Naive B cell (primary cell): ENCODE data around the gene LY86. TPM values are rescaled to one million over a fixed set of nuclear protein-coding genes. Genes with fewer than 3 reads are reported as not detected.

Source experiments
- ATAC-seq, 2 donors: fragments of 150-1000 bp; cut with Tn5 transposase; 2 replicates each; pipeline ENCODE4 v1.10.0; 2021; ENCODE audit warnings: low read depth in 2 of 2, mild to moderate bottlenecking in 2 of 2, moderate library complexity in 2 of 2
- DNase-seq: peaks from one replicate; pipeline ENCODE4 v3.0.0; 2022
- H3K27ac Mint-ChIP-seq, 6 donors: one replicate each; pipeline ENCODE4 v1.8.0; 2020 to 2022; ENCODE audit warnings: mild to moderate bottlenecking in 6 of 6, mixed read lengths in 6 of 6, moderate library complexity in 5 of 6, inconsistent platforms in 2 of 6
- H3K27me3 Mint-ChIP-seq, 3 donors: one replicate each; pipeline ENCODE4 v1.8.0; 2021 to 2022; ENCODE audit warnings: mixed read lengths in 3 of 3, mild to moderate bottlenecking in 1 of 3
- H3K36me3 Mint-ChIP-seq, 2 donors: one replicate each; pipeline ENCODE4 v1.8.0; 2020 to 2022; ENCODE audit warnings: mixed read lengths in 2 of 2, inconsistent platforms in 1 of 2, mild to moderate bottlenecking in 1 of 2
- H3K4me1 Mint-ChIP-seq, 3 donors: one replicate each; pipeline ENCODE4 v1.8.0; 2020 to 2022; ENCODE audit warnings: mixed read lengths in 3 of 3, inconsistent platforms in 1 of 3, mild to moderate bottlenecking in 1 of 3, moderate library complexity in 1 of 3
- H3K4me3 Mint-ChIP-seq, 8 donors: one replicate each; pipeline ENCODE4 v1.8.0; 2020 to 2022; ENCODE audit warnings: mild to moderate bottlenecking in 8 of 8, mixed read lengths in 8 of 8, moderate library complexity in 8 of 8, inconsistent platforms in 2 of 8
- H3K9me3 Mint-ChIP-seq, 7 donors: one replicate each; pipeline ENCODE4 v1.8.0; 2020 to 2022; ENCODE audit warnings: mixed read lengths in 7 of 7, mild to moderate bottlenecking in 5 of 7, inconsistent platforms in 2 of 7, moderate library complexity in 1 of 7
- polyA plus RNA-seq, 6 donors: library from polyadenylated mRNA; unstranded; fragments of 300-500 nt; fragmentation: Illumina TruSeq; gene quantifications; one replicate each; pipeline ENCODE4 v1.2.3, GENCODE V29; 2021; ENCODE audit warnings: low read depth in 6 of 6

Gene LY86
- polyA plus RNA-seq, 6 donors from 2014 or later, result 310 to 556 (median 476) TPM

GRCh38 chr6:6624269-6624990 lies 35.9 kb downstream of the LY86 start:
- Mint-ChIP-seq H3K4me3 (no peak overlapping the region), H3K27me3 (no peaks in the 10 kb centered on the region), H3K36me3 (peaks cover 49 to 53% of the 10 kb centered on the region in 2 donors), H3K4me1 (peaks cover 52 to 65% (median 60%) of the 10 kb centered on the region in 3 donors), H3K27ac (peak overlapping the region in 4 of 6 donors; percentile 2 to 12 (median 7)), H3K9me3 (no peaks in the 10 kb centered on the region)
- DNase-seq, result no peak
- ATAC-seq, result no peak

- Mint-ChIP-seq H3K4me1 (peaks cover 36 to 51% (median 46%) of the 10 kb centered on the region in 3 donors), H3K4me3 (no peak overlapping the region), H3K36me3 (peaks cover 49 to 53% of the 10 kb centered on the region in 2 donors), H3K9me3 (no peaks in the 10 kb centered on the region), H3K27ac (peak overlapping the region in 1 of 6 donors; percentile 12), H3K27me3 (no peaks in the 10 kb centered on the region)
- no peak for DNase-seq
- no peak for ATAC-seq
Observed at GRCh38 chr6:6626187-6626586, 37.7 kb downstream of the LY86 start.

DNA sequence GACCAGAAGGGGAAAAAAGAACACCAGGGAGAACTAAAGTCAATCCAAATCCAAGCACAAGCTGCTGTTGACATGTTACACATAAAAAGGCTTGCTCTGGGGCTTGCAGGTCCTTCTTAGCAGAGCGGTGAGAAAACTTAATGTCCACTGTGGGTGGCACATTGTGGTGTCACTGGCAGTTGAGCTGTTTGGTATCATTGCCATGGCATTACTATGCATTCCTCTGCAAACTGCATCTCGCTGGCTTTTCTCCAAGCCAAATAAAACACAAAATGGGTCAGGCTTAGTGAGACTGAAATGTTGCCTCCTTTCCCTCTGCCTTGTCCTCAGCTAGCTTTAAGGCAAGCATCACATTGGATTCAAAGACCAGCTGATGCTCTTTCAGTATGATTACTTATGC lies 40.9 kb downstream of the LY86 start:
- no peak overlapping the region for H3K27ac Mint-ChIP-seq
- H3K4me3 Mint-ChIP-seq, result no peak overlapping the region
- H3K27me3 Mint-ChIP-seq, result no peaks in the 10 kb centered on the region
- ATAC-seq (no peak), DNase-seq (no peak)
- H3K4me1 Mint-ChIP-seq, result peaks cover 24 to 25% (median 25%) of the 10 kb centered on the region in 3 donors
- H3K36me3 Mint-ChIP-seq, result peaks cover 41 to 50% of the 10 kb centered on the region in 2 donors
- no peaks in the 10 kb centered on the region for H3K9me3 Mint-ChIP-seq

DNA sequence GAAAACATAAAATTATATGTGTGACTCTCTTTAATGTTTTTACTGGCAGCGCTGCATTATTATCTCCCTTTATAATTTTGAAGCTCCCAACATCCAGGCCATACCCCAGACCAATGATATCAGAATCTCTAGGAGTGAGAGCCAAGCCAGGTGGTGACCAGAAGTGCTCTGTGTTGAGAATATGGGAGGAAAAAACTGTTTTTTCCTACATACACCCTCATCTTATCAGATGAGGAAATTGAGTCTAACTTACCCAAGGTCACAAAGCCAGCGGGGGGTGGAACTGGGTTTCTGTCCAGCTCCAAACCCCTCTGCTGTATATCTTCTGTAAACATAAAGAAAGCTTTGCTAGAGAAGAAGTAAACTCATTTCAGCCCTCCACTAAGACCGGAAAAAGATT lies 42.5 kb downstream of the LY86 start:
- Mint-ChIP-seq H3K27ac (peak overlapping the region in 2 of 6 donors; percentile 32 to 75), H3K36me3 (peaks cover 36 to 37% of the 10 kb centered on the region in 2 donors), H3K4me1 (peaks cover 23 to 31% (median 27%) of the 10 kb centered on the region in 3 donors), H3K4me3 (peak overlapping the region in 1 of 8 donors; percentile 29), H3K9me3 (no peaks in the 10 kb centered on the region), H3K27me3 (no peaks in the 10 kb centered on the region)
- DNase-seq, result no peak
- no peak for ATAC-seq

GRCh38 chr6:6631534-6632276 lies 43.2 kb downstream of the LY86 start:
- Mint-ChIP-seq H3K36me3 (peaks cover 31 to 35% of the 10 kb centered on the region in 2 donors), H3K9me3 (no peaks in the 10 kb centered on the region), H3K27ac (peak overlapping the region in 3 of 6 donors; percentile 56 to 75 (median 69)), H3K4me3 (no peak overlapping the region), H3K4me1 (peaks cover 26 to 37% (median 31%) of the 10 kb centered on the region in 3 donors), H3K27me3 (no peaks in the 10 kb centered on the region)
- ATAC-seq (no peak), DNase-seq (no peak)

DNA sequence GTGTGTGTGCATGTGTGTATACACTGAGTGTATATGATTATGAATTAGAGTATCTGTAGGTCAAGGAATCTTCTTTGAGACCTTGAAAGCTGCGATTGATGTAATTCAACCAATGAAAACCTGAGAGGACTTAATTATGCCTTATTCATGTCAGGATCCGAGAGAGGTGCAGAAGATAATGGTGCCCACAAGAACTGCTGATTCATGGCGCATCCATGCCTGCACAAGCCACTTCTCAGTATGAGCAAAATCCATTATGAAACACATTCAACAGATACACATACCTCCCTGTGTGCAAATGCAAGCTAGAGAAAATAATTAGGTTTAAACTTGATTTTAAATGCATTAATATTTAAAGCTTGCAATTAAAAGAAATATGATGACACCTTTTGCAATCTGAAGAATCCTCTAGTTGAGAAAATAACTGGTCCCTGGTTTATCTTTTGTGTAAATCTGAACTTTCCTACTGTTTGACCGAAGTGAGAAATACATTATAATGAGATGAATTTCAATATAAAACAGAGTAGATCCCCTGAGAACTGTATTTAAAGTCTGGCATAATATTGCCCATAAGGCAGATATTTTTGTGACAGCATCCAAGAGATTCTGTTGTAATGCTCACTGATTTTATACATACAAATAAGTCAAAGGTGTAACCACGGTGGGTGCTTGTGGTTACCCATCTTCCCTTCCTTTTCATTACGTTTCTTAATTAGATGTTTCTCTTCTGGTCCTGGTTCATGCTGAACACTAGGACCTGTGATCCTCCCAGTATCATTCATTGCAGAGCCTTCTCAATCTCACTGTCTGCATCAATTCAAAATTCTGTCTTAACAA lies 45.6 kb downstream of the LY86 start:
- Mint-ChIP-seq H3K36me3 (peaks cover 16% of the 10 kb centered on the region in 2 donors), H3K27ac (no peak overlapping the region), H3K9me3 (peaks cover 0 to under 1% (median 0%) of the 10 kb centered on the region in 7 donors), H3K4me3 (no peak overlapping the region), H3K4me1 (peaks cover 15 to 29% (median 26%) of the 10 kb centered on the region in 3 donors), H3K27me3 (no peaks in the 10 kb centered on the region)
- ATAC-seq, result no peak
- DNase-seq, result no peak

DNA sequence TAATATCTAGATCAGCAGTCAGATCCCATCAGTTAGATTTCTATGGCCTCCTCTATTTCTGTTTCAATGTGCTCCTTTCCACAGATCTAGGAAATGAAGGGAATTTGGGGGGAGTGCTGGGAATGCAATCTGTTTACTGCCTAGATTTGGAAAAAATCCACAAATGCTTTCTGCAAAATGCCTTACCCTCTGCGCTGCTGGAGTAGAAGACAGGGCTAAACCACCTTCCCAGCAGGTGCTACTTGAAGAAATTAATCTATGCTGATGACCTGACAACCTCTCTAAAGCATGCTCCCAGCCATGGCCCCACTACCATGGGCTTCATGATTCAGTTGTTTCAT lies 46.2 kb downstream of the LY86 start:
- ATAC-seq (no peak), DNase-seq (no peak)
- Mint-ChIP-seq H3K27ac (peak overlapping the region in 1 of 6 donors; percentile 27), H3K36me3 (peaks cover 16 to 22% of the 10 kb centered on the region in 2 donors), H3K4me1 (peaks cover 15 to 29% (median 26%) of the 10 kb centered on the region in 3 donors), H3K27me3 (no peaks in the 10 kb centered on the region), H3K4me3 (no peak overlapping the region), H3K9me3 (peaks cover 0 to 2% (median 0%) of the 10 kb centered on the region in 7 donors)

DNA sequence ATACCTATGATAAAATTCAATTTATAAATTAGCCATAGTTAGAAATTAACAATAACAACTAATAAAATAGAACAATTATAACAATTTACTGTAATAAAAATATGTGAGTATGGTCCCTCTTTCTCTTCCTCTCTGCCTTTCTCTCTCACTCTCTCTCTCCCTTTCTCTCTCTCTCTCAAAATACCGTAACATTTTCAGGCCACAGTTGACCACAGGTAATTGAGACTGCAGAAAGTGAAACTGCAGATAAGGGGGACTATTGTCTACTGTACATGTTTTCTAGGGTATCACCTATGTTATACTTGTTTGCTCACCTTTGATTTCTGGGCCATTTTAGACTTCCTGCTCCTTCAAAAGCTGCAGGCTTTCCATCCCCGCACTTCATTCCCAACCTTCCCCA lies 46.8 kb downstream of the LY86 start:
- Mint-ChIP-seq H3K4me1 (peaks cover 15 to 29% (median 26%) of the 10 kb centered on the region in 3 donors), H3K9me3 (peaks cover 0 to 2% (median 0%) of the 10 kb centered on the region in 7 donors), H3K4me3 (no peak overlapping the region), H3K36me3 (peaks cover 16 to 24% of the 10 kb centered on the region in 2 donors), H3K27me3 (no peaks in the 10 kb centered on the region), H3K27ac (peak overlapping the region in 4 of 6 donors; percentile 5 to 86 (median 51))
- DNase-seq (no peak), ATAC-seq (no peak)

GRCh38 chr6:6635869-6636268 lies 47.3 kb downstream of the LY86 start:
- H3K27ac Mint-ChIP-seq, result peak overlapping the region in 2 of 6 donors; percentile 5 to 54
- H3K36me3 Mint-ChIP-seq, result peaks cover 16 to 24% of the 10 kb centered on the region in 2 donors
- H3K27me3 Mint-ChIP-seq, result no peaks in the 10 kb centered on the region
- peak overlapping the region in 2 of 8 donors; percentile 12 to 44 for H3K4me3 Mint-ChIP-seq
- DNase-seq (no peak), ATAC-seq (no peak)
- H3K9me3 Mint-ChIP-seq, result peaks cover 0 to 2% (median 0%) of the 10 kb centered on the region in 7 donors
- H3K4me1 Mint-ChIP-seq, result peaks cover 15 to 29% (median 26%) of the 10 kb centered on the region in 3 donors

- DNase-seq (no peak), ATAC-seq (no peak)
- no peak overlapping the region for H3K27ac Mint-ChIP-seq
- peaks cover 0 to 2% (median 0%) of the 10 kb centered on the region in 7 donors for H3K9me3 Mint-ChIP-seq
- H3K4me3 Mint-ChIP-seq, result no peak overlapping the region
- no peaks in the 10 kb centered on the region for H3K27me3 Mint-ChIP-seq
- H3K4me1 Mint-ChIP-seq, result peaks cover 15 to 21% (median 19%) of the 10 kb centered on the region in 3 donors
- peaks cover 19 to 26% of the 10 kb centered on the region in 2 donors for H3K36me3 Mint-ChIP-seq
Observed at GRCh38 chr6:6639572-6639971, 51.1 kb downstream of the LY86 start.

DNA sequence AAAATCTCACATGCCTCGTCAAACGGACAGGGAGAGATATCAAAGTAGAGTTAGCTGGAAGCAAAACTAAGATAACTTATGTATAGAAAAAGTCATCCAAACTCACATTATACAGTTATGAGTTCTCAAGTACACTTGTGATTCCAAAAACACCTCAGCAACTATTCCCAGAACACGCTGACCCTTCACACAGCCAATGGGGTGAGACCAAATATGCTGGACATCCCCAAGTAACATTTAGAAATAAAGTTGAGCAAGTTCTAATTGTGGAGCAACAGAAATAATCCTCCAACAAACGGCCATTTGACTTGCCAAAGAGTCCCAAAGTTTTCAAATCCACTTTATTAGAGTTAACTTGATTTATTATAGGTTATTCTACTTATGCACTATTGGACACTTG lies 52.4 kb downstream of the LY86 start:
- H3K36me3 Mint-ChIP-seq, result peaks cover 18 to 29% of the 10 kb centered on the region in 2 donors
- no peak for DNase-seq
- no peak for ATAC-seq
- no peak overlapping the region for H3K27ac Mint-ChIP-seq
- peaks cover 0 to 2% (median 0%) of the 10 kb centered on the region in 7 donors for H3K9me3 Mint-ChIP-seq
- no peaks in the 10 kb centered on the region for H3K27me3 Mint-ChIP-seq
- no peak overlapping the region for H3K4me3 Mint-ChIP-seq
- H3K4me1 Mint-ChIP-seq, result peaks cover 8 to 12% (median 9%) of the 10 kb centered on the region in 3 donors

GRCh38 chr6:6643398-6643797 lies 54.9 kb downstream of the LY86 start:
- peaks cover 14 to 29% of the 10 kb centered on the region in 2 donors for H3K36me3 Mint-ChIP-seq
- peak overlapping the region in 2 of 6 donors; percentile 0 to 64 for H3K27ac Mint-ChIP-seq
- no peaks in the 10 kb centered on the region for H3K27me3 Mint-ChIP-seq
- no peak overlapping the region for H3K4me3 Mint-ChIP-seq
- H3K4me1 Mint-ChIP-seq, result peaks cover 0 to 4% (median 0%) of the 10 kb centered on the region in 3 donors
- ATAC-seq (no peak), DNase-seq (no peak)
- peaks cover 0 to 2% (median 0%) of the 10 kb centered on the region in 7 donors for H3K9me3 Mint-ChIP-seq
